CD8-positive, alpha-beta memory T cell (primary cell): Measurements from ENCODE around the gene FBXL2. TPM values are rescaled to one million over a fixed set of nuclear protein-coding genes. Genes with fewer than 3 reads are reported as not detected.
A peak's percentile ranks its signal among the peaks of the same experiment; 100 is the strongest.

Source experiments
- CTCF ChIA-PET: fragments of 350-600 bp; sonication (Branson Sonifier 250); formaldehyde crosslinking; loops from one replicate; lab custom pipeline; 2021; ENCODE audit warnings: antibody characterized with exemption; lab: Charles Lee
- POLR2A ChIA-PET: fragments of 350-600 bp; sonication (Branson Sonifier 250); formaldehyde crosslinking; loops from one replicate; lab custom pipeline; 2021; ENCODE audit warnings: antibody characterized with exemption; lab: Charles Lee
- DNase-seq, 5 donors: peaks; one replicate each; pipeline versions ENCODE4 v3.0.0 to v3.0.0-alpha.2; 2020 to 2022; ENCODE audit warnings: mixed read lengths in 1 of 5
- H3K27ac ChIP-seq: one replicate; pipeline ENCODE4 v1.7.0; 2013; ENCODE audit warnings: low read depth, mild to moderate bottlenecking, low read length, moderate library complexity
- H3K27me3 ChIP-seq: 2 replicates; pipeline ENCODE4 v1.7.0; 2013; ENCODE audit warnings: low read length, mild to moderate bottlenecking; ENCODE audit not compliant: insufficient read depth, poor library complexity, severe bottlenecking
- H3K36me3 ChIP-seq: 2 replicates; pipeline ENCODE4 v1.7.0; 2013; ENCODE audit warnings: mild to moderate bottlenecking, low read length, moderate library complexity; ENCODE audit not compliant: insufficient read depth
- H3K4me1 ChIP-seq: 2 replicates; pipeline ENCODE4 v1.7.0; 2013; ENCODE audit warnings: mild to moderate bottlenecking, low read length, moderate library complexity; ENCODE audit not compliant: insufficient read depth
- H3K4me3 ChIP-seq: 2 replicates; pipeline ENCODE4 v1.7.0; 2013; ENCODE audit warnings: mild to moderate bottlenecking, low read length
- H3K9me3 ChIP-seq: 2 replicates; pipeline ENCODE4 v1.7.0; 2013; ENCODE audit warnings: mild to moderate bottlenecking, low read length
- H3K27ac Mint-ChIP-seq, 8 donors: one replicate each; pipeline ENCODE4 v1.8.0; 2020 to 2021; ENCODE audit warnings: mixed read lengths in 8 of 8, mild to moderate bottlenecking in 6 of 8, inconsistent platforms in 3 of 8, moderate library complexity in 3 of 8
- H3K27me3 Mint-ChIP-seq, 2 donors: one replicate each; pipeline ENCODE4 v1.8.0; 2020 to 2021; ENCODE audit warnings: mixed read lengths in 2 of 2, mild to moderate bottlenecking in 1 of 2, moderate library complexity in 1 of 2
- H3K36me3 Mint-ChIP-seq, 3 donors: one replicate each; pipeline ENCODE4 v1.8.0; 2020 to 2021; ENCODE audit warnings: mixed read lengths in 3 of 3, inconsistent platforms in 1 of 3, mild to moderate bottlenecking in 1 of 3
- H3K4me1 Mint-ChIP-seq, 3 donors: one replicate each; pipeline ENCODE4 v1.8.0; 2020 to 2021; ENCODE audit warnings: mixed read lengths in 3 of 3, inconsistent platforms in 1 of 3, mild to moderate bottlenecking in 1 of 3
- H3K4me3 Mint-ChIP-seq, 7 donors: one replicate each; pipeline ENCODE4 v1.8.0; 2020 to 2021; ENCODE audit warnings: mixed read lengths in 7 of 7, mild to moderate bottlenecking in 6 of 7, moderate library complexity in 4 of 7, inconsistent platforms in 2 of 7
- H3K9me3 Mint-ChIP-seq, 5 donors: one replicate each; pipeline ENCODE4 v1.8.0; 2020 to 2022; ENCODE audit warnings: mixed read lengths in 5 of 5, mild to moderate bottlenecking in 3 of 5, moderate library complexity in 2 of 5, inconsistent platforms in 1 of 5
- polyA plus RNA-seq: library from polyadenylated mRNA; unstranded; fragments of 300-500 nt; fragmentation: Illumina TruSeq; gene quantifications from one replicate; pipeline ENCODE4 v1.2.3, GENCODE V29; 2021
- total RNA-seq, 2 experiments: library from RNA; stranded (reverse); gene quantifications; one replicate each; pipeline ENCODE4 v1.2.3, GENCODE V29; 2021

The FBXL2 gene
- total and polyA plus RNA-seq, 3 experiments from 2014 or later = not detected

DNA sequence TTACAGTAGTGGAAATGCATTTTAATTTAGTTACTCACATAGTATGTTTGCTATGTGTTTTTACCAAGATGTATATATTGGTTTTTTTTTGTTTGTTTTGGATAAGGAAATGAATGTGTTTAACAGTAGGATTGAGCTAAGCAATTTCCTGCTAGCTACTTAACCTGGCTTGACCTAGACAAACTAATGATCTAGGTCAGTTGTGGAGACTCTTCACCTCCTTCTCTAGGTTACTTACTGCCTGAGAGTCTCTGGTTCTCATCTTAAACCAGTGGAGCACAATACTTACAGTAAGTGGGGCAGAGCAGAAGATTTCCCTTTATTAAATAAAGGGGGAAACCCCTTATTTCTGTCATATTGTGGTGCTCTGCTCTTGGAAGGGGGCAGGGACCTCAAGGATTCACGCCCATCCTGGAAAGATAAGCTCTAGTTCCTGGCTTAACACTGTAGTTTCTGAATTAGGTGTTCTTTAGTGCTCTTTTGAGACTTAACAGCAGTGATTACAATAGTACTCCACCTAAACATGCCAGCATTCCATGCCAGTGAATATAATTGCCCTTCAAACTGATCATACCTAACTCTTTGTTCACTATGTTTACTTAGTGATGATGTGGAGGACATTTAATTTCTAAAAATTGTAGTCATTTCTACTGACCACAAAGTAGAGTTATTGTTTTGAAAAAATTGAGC is 83.0 kb downstream of the FBXL2 start:
- H3K4me3 Mint-ChIP-seq = no peak overlapping the region
- H3K27me3 Mint-ChIP-seq = peaks cover 10 to 15% of the 10 kb centered on the region in 2 donors
- no peaks in the 10 kb centered on the region for H3K9me3 Mint-ChIP-seq
- Histone ChIP-seq H3K4me1 (no peaks in the 10 kb centered on the region), H3K27ac (no peak overlapping the region), H3K36me3 (no peaks in the 10 kb centered on the region), H3K9me3 (no peaks in the 10 kb centered on the region), H3K4me3 (no peak overlapping the region), H3K27me3 (no peaks in the 10 kb centered on the region)
- POLR2A ChIA-PET = no interaction called here
- H3K4me1 Mint-ChIP-seq = peaks cover 0 to 6% (median 4%) of the 10 kb centered on the region in 3 donors
- no peaks in the 10 kb centered on the region for H3K36me3 Mint-ChIP-seq
- no peak for DNase-seq
- H3K27ac Mint-ChIP-seq = no peak overlapping the region
- CTCF ChIA-PET = interaction anchor here (1.5 kb wide), 1 partner anchor 13 kb away, joined by 3 read pairs; no protein-coding TSS in a partner anchor

DNA sequence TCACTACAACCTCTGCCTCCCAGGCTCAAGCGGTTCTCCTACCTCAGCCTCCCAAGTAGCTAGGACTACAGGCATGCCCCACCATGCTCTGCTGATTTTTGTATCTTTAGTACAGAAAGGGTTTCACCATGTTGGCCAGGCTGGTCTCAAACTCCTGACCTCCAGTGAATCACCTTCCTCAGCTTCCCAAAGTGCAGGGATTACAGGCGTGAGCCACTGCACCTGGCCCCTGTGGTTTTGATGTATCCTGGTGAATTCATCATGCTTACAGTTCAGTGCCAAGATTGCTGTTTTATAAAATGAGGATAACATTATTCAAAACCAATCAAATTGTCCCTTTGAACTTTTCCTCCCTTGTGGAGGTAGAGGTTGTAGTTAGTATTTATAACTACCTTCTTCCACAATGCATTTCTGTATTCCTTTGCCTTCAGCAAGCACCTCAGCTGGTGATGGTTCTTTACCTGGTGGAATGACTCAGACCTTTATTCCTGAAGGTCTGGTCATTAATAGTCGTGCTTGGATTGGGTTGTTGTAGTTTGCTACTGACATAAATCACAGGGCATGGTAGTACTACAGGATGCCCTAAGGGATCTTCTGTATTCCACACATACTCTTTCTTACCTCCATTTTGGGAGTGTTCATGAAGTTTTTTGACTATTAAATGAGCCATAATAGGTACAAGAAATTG is 86.0 kb downstream of the FBXL2 start:
- Mint-ChIP-seq H3K27me3 (peaks cover 7 to 18% of the 10 kb centered on the region in 2 donors), H3K4me1 (no peaks in the 10 kb centered on the region), H3K4me3 (no peak overlapping the region), H3K27ac (no peak overlapping the region), H3K9me3 (no peaks in the 10 kb centered on the region), H3K36me3 (no peaks in the 10 kb centered on the region)
- H3K27me3 ChIP-seq = no peaks in the 10 kb centered on the region
- ChIA-PET POLR2A (no interaction called here), CTCF (interaction anchor here (1.6 kb wide), 1 partner anchor 10 kb away, joined by 5 read pairs; no protein-coding TSS in a partner anchor)
- H3K27ac ChIP-seq = no peak overlapping the region
- H3K36me3 ChIP-seq = no peaks in the 10 kb centered on the region
- H3K4me1 ChIP-seq = no peaks in the 10 kb centered on the region
- no peak for DNase-seq
- no peak overlapping the region for H3K4me3 ChIP-seq
- no peaks in the 10 kb centered on the region for H3K9me3 ChIP-seq

DNA sequence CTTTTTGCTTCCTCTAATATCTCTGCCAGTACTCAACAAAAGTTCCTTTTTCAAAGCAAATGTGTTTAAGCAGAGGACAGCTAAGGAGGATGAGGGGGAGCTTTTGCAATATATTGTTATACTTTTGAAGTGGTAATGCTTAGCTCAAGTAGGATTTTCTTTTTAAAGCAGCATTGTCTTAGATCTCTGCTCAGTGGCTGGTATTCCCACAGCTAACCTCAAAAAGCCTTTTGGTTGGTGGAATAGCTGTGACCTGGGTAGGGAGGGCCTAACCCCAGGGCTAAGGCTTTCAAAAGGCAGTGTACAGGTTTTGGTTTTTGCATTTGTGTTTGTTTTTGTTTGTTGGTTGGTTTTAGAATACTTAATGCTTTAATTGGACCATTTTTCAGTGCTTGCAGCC is 86.8 kb downstream of the FBXL2 start:
- Mint-ChIP-seq H3K4me3 (no peak overlapping the region), H3K27ac (no peak overlapping the region)

DNA sequence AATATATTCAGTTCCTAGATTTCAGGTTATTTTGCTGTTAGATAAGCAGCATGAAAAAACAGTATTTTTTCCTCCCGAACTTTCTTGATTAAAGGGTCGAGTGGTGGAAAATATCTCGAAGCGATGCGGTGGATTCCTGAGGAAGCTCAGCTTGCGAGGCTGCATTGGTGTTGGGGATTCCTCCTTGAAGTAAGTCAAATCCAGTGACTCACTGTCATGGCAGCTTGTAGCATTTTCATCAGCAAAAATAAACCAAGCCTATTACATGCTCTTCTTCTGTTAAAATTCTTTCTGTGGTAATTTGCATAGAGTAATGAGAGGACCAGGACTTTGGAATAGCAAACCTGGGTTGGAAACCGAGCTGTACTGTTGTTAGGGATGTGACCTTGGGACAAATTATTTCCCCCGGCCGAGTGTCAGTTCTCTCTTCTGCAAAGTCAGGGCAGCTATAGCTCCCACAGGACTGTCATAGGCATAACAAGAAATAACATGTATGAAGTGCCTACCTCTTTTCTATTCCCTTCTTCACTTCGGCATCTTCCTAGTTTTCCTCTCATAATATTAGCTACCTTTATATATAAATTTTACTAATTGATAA is 87.4 kb downstream of the FBXL2 start:
- Mint-ChIP-seq H3K27me3 (peaks cover 3 to 14% of the 10 kb centered on the region in 2 donors), H3K36me3 (no peaks in the 10 kb centered on the region), H3K4me1 (no peaks in the 10 kb centered on the region), H3K27ac (no peak overlapping the region), H3K9me3 (no peaks in the 10 kb centered on the region), H3K4me3 (no peak overlapping the region)
- H3K27ac ChIP-seq = no peak overlapping the region
- H3K27me3 ChIP-seq = no peaks in the 10 kb centered on the region
- no peaks in the 10 kb centered on the region for H3K9me3 ChIP-seq
- no peak overlapping the region for H3K4me3 ChIP-seq
- H3K36me3 ChIP-seq = no peaks in the 10 kb centered on the region
- POLR2A ChIA-PET = no interaction called here
- H3K4me1 ChIP-seq = no peaks in the 10 kb centered on the region
- no peak for DNase-seq
- CTCF ChIA-PET = interaction anchor here (0.6 to 1.4 kb wide), 2 partner anchors 8 to 417 kb away, joined by 3 to 4 read pairs; no protein-coding TSS in a partner anchor

More for the DNA sequence above, 86.8 kb downstream of the FBXL2 start:
- POLR2A ChIA-PET = no interaction called here
- CTCF ChIA-PET = interaction anchor here (1.4 kb wide), 1 partner anchor 9 kb away, joined by 4 read pairs; no protein-coding TSS in a partner anchor
- H3K4me1 Mint-ChIP-seq = no peaks in the 10 kb centered on the region
- Histone ChIP-seq H3K4me1 (no peaks in the 10 kb centered on the region), H3K27me3 (no peaks in the 10 kb centered on the region), H3K9me3 (no peaks in the 10 kb centered on the region), H3K27ac (no peak overlapping the region), H3K4me3 (no peak overlapping the region), H3K36me3 (no peaks in the 10 kb centered on the region)
- no peaks in the 10 kb centered on the region for H3K36me3 Mint-ChIP-seq
- H3K9me3 Mint-ChIP-seq = no peaks in the 10 kb centered on the region
- peaks cover 5 to 14% of the 10 kb centered on the region in 2 donors for H3K27me3 Mint-ChIP-seq
- DNase-seq = no peak

DNA sequence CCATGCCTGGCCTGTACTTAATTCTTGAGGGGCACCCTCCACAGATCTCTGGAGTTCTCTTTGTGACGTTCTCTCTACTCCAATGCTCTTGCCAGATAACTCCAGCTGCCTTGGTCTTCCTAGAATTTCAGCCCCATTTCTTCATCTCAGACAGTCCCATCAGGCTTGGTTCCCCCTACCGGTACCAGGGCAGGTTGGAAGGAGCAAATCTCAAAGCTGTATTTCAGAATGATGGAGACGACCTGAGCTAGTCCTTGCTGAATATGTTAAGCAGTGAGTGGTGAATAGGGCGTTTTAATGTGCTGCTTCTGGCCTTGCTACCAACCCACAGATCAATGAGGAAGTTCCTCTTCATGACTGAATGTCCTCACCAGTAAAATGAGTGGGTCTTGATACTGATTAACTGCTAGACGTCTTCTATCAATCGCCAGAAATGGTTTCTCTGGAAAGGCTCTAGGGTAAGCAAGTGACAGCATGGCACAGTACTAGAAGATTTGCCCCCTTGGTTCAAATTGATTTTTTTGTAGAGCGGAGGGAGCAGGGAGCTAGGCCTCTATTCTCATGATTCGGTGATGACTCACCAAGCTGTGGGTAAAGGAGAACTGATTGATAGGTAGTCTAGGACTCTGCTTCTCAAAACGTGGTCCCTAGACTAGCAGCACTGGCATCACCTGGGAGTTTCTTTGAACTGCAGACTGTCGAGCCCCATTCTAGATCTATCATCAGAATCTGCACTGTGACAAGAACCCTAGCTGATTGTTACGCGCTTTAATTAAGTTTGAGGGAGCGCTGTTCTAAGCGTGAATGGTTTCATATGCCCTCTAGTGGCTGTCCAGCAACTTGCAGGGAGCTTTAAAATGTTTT is 95.2 kb downstream of the FBXL2 start:
- DNase-seq = peak; percentile 8 to 56 (median 16)
- H3K27me3 Mint-ChIP-seq = peaks cover 10 to 25% of the 10 kb centered on the region in 2 donors
- ChIA-PET POLR2A (interaction anchor here (1.0 kb wide), 1 partner anchor 241 kb away, joined by 3 read pairs; no protein-coding TSS in a partner anchor), CTCF (interaction anchor here (0.7 to 3.7 kb wide), 19 partner anchors 8 to 591 kb away, joined by 3 to 23 read pairs (median 5); no protein-coding TSS in a partner anchor)
- H3K4me1 Mint-ChIP-seq = peaks cover 0 to 7% (median 7%) of the 10 kb centered on the region in 3 donors
- H3K9me3 Mint-ChIP-seq = peaks cover 0 to 5% (median 0%) of the 10 kb centered on the region in 5 donors
- Histone ChIP-seq H3K36me3 (no peaks in the 10 kb centered on the region), H3K27me3 (no peaks in the 10 kb centered on the region), H3K4me3 (no peak overlapping the region), H3K4me1 (no peaks in the 10 kb centered on the region), H3K27ac (no peak overlapping the region), H3K9me3 (no peaks in the 10 kb centered on the region)
- no peak overlapping the region for H3K27ac Mint-ChIP-seq
- peaks cover 0 to 1% (median 0%) of the 10 kb centered on the region in 3 donors for H3K36me3 Mint-ChIP-seq
- no peak overlapping the region for H3K4me3 Mint-ChIP-seq

DNA sequence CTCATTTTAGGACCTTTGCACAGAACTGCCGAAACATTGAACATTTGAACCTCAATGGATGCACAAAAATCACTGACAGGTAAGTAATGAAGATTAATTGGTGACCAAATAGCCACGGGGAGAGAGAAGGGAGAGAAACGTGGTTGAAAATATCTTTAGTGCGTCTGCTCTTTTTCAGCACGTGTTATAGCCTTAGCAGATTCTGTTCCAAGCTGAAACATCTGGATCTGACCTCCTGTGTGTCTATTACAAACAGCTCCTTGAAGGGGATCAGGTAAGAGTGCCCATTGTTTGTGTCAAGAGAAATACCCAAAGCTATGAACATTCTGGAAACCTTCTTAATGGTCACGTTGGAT is 95.8 kb downstream of the FBXL2 start:
- no peak overlapping the region for H3K4me3 Mint-ChIP-seq
- ChIA-PET CTCF (interaction anchor here (0.8 to 3.7 kb wide), 19 partner anchors 8 to 592 kb away, joined by 3 to 23 read pairs (median 5); no protein-coding TSS in a partner anchor), POLR2A (interaction anchor here (1.0 kb wide), 1 partner anchor 242 kb away, joined by 3 read pairs; no protein-coding TSS in a partner anchor)

DNA sequence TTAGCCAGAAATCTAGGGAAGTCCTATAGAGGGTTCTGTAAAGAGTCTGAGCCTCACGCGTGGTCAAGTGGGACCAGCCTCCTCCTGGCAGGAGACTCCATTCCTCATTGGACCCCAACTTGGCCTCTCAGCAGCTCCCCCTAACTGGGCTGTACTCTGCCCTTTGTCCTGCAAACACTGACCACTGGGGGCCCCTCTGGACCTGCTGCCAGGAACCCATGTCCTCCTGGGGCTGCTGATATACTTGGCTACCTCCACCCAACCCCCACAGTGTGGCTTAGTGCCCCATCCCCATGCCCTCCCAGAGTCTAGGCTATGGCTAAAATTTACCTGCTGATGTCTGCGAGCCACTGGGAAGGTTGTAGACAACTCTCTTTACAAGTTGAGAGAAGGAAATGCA is 100.2 kb downstream of the FBXL2 start:
- Histone ChIP-seq H3K27me3 (no peaks in the 10 kb centered on the region), H3K9me3 (no peaks in the 10 kb centered on the region), H3K27ac (no peak overlapping the region), H3K36me3 (no peaks in the 10 kb centered on the region), H3K4me3 (no peak overlapping the region), H3K4me1 (no peaks in the 10 kb centered on the region)
- DNase-seq = no peak
- ChIA-PET CTCF (no interaction called here), POLR2A (no interaction called here)
- Mint-ChIP-seq H3K27me3 (peaks cover 3 to 7% of the 10 kb centered on the region in 2 donors), H3K27ac (no peak overlapping the region), H3K4me3 (no peak overlapping the region), H3K9me3 (no peaks in the 10 kb centered on the region), H3K36me3 (peaks cover 0 to 1% (median 0%) of the 10 kb centered on the region in 3 donors), H3K4me1 (peaks cover 0 to 7% (median 6%) of the 10 kb centered on the region in 3 donors)

More for the DNA sequence above, 95.8 kb downstream of the FBXL2 start:
- peaks cover 0 to 5% (median 0%) of the 10 kb centered on the region in 5 donors for H3K9me3 Mint-ChIP-seq
- H3K4me3 ChIP-seq = no peak overlapping the region
- H3K27me3 ChIP-seq = no peaks in the 10 kb centered on the region
- no peak overlapping the region for H3K27ac ChIP-seq
- H3K4me1 ChIP-seq = no peaks in the 10 kb centered on the region
- H3K4me1 Mint-ChIP-seq = peaks cover 0 to 7% (median 7%) of the 10 kb centered on the region in 3 donors
- no peaks in the 10 kb centered on the region for H3K9me3 ChIP-seq
- H3K27ac Mint-ChIP-seq = no peak overlapping the region
- H3K27me3 Mint-ChIP-seq = peaks cover 9 to 19% of the 10 kb centered on the region in 2 donors
- peaks cover 0 to 1% (median 0%) of the 10 kb centered on the region in 3 donors for H3K36me3 Mint-ChIP-seq
- no peak for DNase-seq
- no peaks in the 10 kb centered on the region for H3K36me3 ChIP-seq
